Nephron (organoid): Measurements from ENCODE around the gene ITPR1.

Experiments used
- H3K27ac Mint-ChIP-seq, 3 experiments: 2 replicates each; pipeline ENCODE4 v1.8.0; 2020; ENCODE audit warnings: mixed read lengths in 3 of 3, mild to moderate bottlenecking in 2 of 3, moderate library complexity in 1 of 3
- H3K27me3 Mint-ChIP-seq: 2 replicates; pipeline ENCODE4 v1.8.0; 2021; ENCODE audit warnings: low read depth, mild to moderate bottlenecking, moderate library complexity, mixed read lengths
- H3K36me3 Mint-ChIP-seq: 2 replicates; pipeline ENCODE4 v1.8.0; 2020; ENCODE audit warnings: low read depth, mixed read lengths
- H3K4me1 Mint-ChIP-seq: 2 replicates; pipeline ENCODE4 v1.8.0; 2020; ENCODE audit warnings: mixed read lengths
- H3K4me3 Mint-ChIP-seq, 3 experiments: 2 replicates each; pipeline ENCODE4 v1.8.0; 2020; ENCODE audit warnings: mild to moderate bottlenecking in 3 of 3, mixed read lengths in 3 of 3, moderate library complexity in 2 of 3
- H3K9me3 Mint-ChIP-seq: 2 replicates; pipeline ENCODE4 v1.8.0; 2020; ENCODE audit warnings: mixed read lengths
- TF ChIP-seq, protein P1 (sequence below), 3 experiments: fragments of 200-600 bp; sonication (generic); IDR thresholded peaks; one replicate each; pipeline ENCODE4 v1.5.0; 2021; ENCODE audit warnings: antibody characterized with exemption in 3 of 3; ENCODE audit not compliant: unreplicated experiment in 3 of 3

The ITPR1 gene

GRCh38 chr3:4782095-4782494, 288.9 kb downstream of the ITPR1 start:
- H3K4me1 Mint-ChIP-seq: peaks cover 26% of the 10 kb centered on the region
- TF ChIP-seq, protein P1, sequence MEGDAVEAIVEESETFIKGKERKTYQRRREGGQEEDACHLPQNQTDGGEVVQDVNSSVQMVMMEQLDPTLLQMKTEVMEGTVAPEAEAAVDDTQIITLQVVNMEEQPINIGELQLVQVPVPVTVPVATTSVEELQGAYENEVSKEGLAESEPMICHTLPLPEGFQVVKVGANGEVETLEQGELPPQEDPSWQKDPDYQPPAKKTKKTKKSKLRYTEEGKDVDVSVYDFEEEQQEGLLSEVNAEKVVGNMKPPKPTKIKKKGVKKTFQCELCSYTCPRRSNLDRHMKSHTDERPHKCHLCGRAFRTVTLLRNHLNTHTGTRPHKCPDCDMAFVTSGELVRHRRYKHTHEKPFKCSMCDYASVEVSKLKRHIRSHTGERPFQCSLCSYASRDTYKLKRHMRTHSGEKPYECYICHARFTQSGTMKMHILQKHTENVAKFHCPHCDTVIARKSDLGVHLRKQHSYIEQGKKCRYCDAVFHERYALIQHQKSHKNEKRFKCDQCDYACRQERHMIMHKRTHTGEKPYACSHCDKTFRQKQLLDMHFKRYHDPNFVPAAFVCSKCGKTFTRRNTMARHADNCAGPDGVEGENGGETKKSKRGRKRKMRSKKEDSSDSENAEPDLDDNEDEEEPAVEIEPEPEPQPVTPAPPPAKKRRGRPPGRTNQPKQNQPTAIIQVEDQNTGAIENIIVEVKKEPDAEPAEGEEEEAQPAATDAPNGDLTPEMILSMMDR (IDR thresholded peaks at IDR 0.05; ENCODE audit: unreplicated experiment in 3 of 3): no peak
- no peaks in the 10 kb centered on the region for H3K27me3 Mint-ChIP-seq
- H3K4me3 Mint-ChIP-seq: no peak overlapping the region
- peaks cover 80% of the 10 kb centered on the region for H3K36me3 Mint-ChIP-seq
- no peaks in the 10 kb centered on the region for H3K9me3 Mint-ChIP-seq
- H3K27ac Mint-ChIP-seq: no peak overlapping the region

DNA sequence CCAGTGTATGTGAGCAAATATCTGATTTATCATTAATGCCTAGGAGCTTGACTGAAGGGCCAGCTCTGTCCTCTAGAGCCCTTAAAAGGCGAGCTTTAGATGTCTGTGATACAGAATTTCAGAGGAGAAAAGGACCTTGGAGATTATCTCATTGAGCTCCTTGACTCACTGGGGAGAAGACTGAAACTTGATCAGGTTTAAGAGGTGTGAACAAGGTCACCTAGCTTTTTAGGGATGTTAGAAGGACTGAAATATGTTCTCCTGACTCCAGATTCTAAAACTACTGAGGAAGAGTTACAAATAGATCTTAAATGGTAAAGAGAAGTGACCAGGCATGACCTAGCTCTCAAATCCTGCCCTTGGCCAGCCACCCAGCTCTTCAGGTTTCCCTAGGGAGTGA, 292.4 kb downstream of the ITPR1 start:
- no peaks in the 10 kb centered on the region for H3K27me3 Mint-ChIP-seq
- no peaks in the 10 kb centered on the region for H3K9me3 Mint-ChIP-seq
- peaks cover 85% of the 10 kb centered on the region for H3K36me3 Mint-ChIP-seq
- no peak overlapping the region for H3K4me3 Mint-ChIP-seq
- TF ChIP-seq, protein P1 (IDR thresholded peaks at IDR 0.05; ENCODE audit: unreplicated experiment in 3 of 3): no peak
- no peak overlapping the region for H3K27ac Mint-ChIP-seq
- peaks cover 18% of the 10 kb centered on the region for H3K4me1 Mint-ChIP-seq

DNA sequence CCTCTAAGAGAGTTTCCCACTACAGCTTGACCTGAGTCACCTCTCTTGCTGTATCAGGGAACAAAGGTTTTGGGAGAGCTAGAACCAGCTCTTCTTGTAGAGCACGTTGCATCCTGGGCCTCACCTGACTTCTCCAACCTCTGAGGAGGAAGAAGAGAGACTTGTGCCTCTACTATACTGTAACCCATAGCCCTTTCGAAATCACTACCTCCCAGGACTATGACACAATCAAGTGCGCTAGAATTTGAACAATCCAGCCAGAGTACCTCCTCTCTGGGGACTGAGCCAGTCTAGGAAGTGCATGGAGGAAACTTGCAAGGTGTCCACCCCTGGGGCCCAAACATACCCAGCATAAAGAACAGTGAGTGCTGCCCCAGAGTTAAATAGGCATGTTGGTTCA, 293.3 kb downstream of the ITPR1 start:
- Mint-ChIP-seq H3K36me3 (peaks cover 88% of the 10 kb centered on the region), H3K9me3 (no peaks in the 10 kb centered on the region), H3K27me3 (no peaks in the 10 kb centered on the region)

GRCh38 chr3:4791358-4791757, 298.2 kb downstream of the ITPR1 start:
- no peak overlapping the region for H3K27ac Mint-ChIP-seq
- H3K4me3 Mint-ChIP-seq: no peak overlapping the region
- H3K9me3 Mint-ChIP-seq: no peaks in the 10 kb centered on the region
- TF ChIP-seq, protein P1 (IDR thresholded peaks at IDR 0.05; ENCODE audit: unreplicated experiment in 3 of 3): no peak
- peaks cover 90% of the 10 kb centered on the region for H3K36me3 Mint-ChIP-seq
- H3K4me1 Mint-ChIP-seq: no peaks in the 10 kb centered on the region
- H3K27me3 Mint-ChIP-seq: no peaks in the 10 kb centered on the region

More for the DNA sequence above, 293.3 kb downstream of the ITPR1 start:
- Mint-ChIP-seq H3K4me1 (peaks cover 18% of the 10 kb centered on the region), H3K27ac (no peak overlapping the region), H3K4me3 (no peak overlapping the region)
- TF ChIP-seq, protein P1 (IDR thresholded peaks at IDR 0.05; ENCODE audit: unreplicated experiment in 3 of 3): no peak

DNA sequence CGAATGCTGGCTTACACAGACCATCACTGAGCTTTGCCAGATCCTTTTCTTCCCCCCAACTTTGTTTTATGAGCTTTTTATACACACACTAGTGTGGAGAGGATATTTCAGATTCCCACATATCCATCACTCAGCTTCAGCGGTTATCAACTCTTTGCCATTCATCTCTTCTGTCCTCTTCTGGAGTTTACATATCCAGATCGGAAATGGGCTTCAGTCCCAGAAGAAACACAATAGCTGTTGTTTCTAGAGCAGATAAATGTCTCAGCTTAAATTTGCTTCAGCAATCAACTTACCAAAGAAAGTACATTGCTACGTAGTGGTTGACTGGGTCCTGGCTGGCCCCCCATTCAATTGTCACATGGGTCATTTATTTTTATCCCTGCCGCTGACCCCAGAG, 300.2 kb downstream of the ITPR1 start:
- H3K27me3 Mint-ChIP-seq: no peaks in the 10 kb centered on the region
- TF ChIP-seq, protein P1 (IDR thresholded peaks at IDR 0.05; ENCODE audit: unreplicated experiment in 3 of 3): no peak

GRCh38 chr3:4794331-4794730, 301.2 kb downstream of the ITPR1 start:
- H3K4me1 Mint-ChIP-seq: peaks cover 2% of the 10 kb centered on the region
- no peak overlapping the region for H3K27ac Mint-ChIP-seq
- H3K27me3 Mint-ChIP-seq: no peaks in the 10 kb centered on the region
- TF ChIP-seq, protein P1 (IDR thresholded peaks at IDR 0.05; ENCODE audit: unreplicated experiment in 3 of 3): no peak
- peaks cover 91% of the 10 kb centered on the region for H3K36me3 Mint-ChIP-seq
- no peaks in the 10 kb centered on the region for H3K9me3 Mint-ChIP-seq
- H3K4me3 Mint-ChIP-seq: no peak overlapping the region

More for the DNA sequence above, 300.2 kb downstream of the ITPR1 start:
- H3K9me3 Mint-ChIP-seq: no peaks in the 10 kb centered on the region
- H3K27ac Mint-ChIP-seq: no peak overlapping the region
- no peaks in the 10 kb centered on the region for H3K4me1 Mint-ChIP-seq
- H3K4me3 Mint-ChIP-seq: no peak overlapping the region
- peaks cover 93% of the 10 kb centered on the region for H3K36me3 Mint-ChIP-seq
